SK-N-SH treated with all-trans-retinoic acid at 6 μM for 48 hours (cell line): Measurements from ENCODE around the gene ATP5PD.

Experiments
- ARNTL ChIP-seq: fragments of 450-650 bp; formaldehyde crosslinking; IDR thresholded peaks from 2 replicates; pipeline ENCODE4 v1.5.0; 2020; ENCODE audit warnings: low read depth, mild to moderate bottlenecking, moderate library complexity, borderline replicate concordance
- CSDC2 ChIP-seq: fragments of 250-450 bp; sonication (Bioruptor Pico); IDR thresholded peaks from 2 replicates; pipeline ENCODE4 v1.5.0; 2020; ENCODE audit warnings: mild to moderate bottlenecking, moderate library complexity
- PATZ1 ChIP-seq: fragments of 250-450 bp; sonication (Bioruptor Pico); IDR thresholded peaks from 2 replicates; pipeline ENCODE4 v1.8.0; 2020; ENCODE audit warnings: mild to moderate bottlenecking, moderate library complexity, borderline replicate concordance
- SNAI2 ChIP-seq: fragments of 250-450 bp; sonication (Bioruptor Pico); IDR thresholded peaks from 2 replicates; pipeline ENCODE4 v1.5.0; 2020; ENCODE audit warnings: mild to moderate bottlenecking, moderate library complexity
- TSHZ2 ChIP-seq: fragments of 250-450 bp; sonication (Bioruptor Pico); IDR thresholded peaks from 2 replicates; pipeline ENCODE4 v1.5.0; 2020; ENCODE audit warnings: mild to moderate bottlenecking, moderate library complexity
- ZC3H10 ChIP-seq: fragments of 250-450 bp; sonication (Bioruptor Pico); IDR thresholded peaks from 2 replicates; pipeline ENCODE4 v1.5.1; 2021; ENCODE audit warnings: mild to moderate bottlenecking, moderate library complexity
- ZFP3 ChIP-seq: fragments of 250-450 bp; sonication (Bioruptor Pico); IDR thresholded peaks from 2 replicates; pipeline ENCODE4 v1.5.0; 2020; ENCODE audit warnings: mild to moderate bottlenecking, moderate library complexity
- ZNF70 ChIP-seq: fragments of 450-650 bp; formaldehyde crosslinking; IDR thresholded peaks from 2 replicates; pipeline ENCODE4 v1.5.0; 2020; ENCODE audit warnings: mild to moderate bottlenecking, moderate library complexity

GRCh38 chr17:75087558-75088453, 41.0 kb upstream of the ATP5PD start, which contains the start of gene SLC16A5:
- TF ChIP-seq SNAI2 (CRISPR knock-in tag), result no peak
- TF ChIP-seq ARNTL, result no peak
- TF ChIP-seq TSHZ2 (CRISPR knock-in tag), result no peak
- TF ChIP-seq ZC3H10 (CRISPR knock-in tag), result no peak
- no peak for TF ChIP-seq ZFP3 (CRISPR knock-in tag)
- TF ChIP-seq ZNF70 (CRISPR knock-in tag), result no peak
- TF ChIP-seq PATZ1, result no peak
- TF ChIP-seq CSDC2 (CRISPR knock-in tag), result no peak
